Left cardiac atrium (tissue), 4 donors: ENCODE data around the gene MEF2A. TPM values are rescaled to one million over a fixed set of nuclear protein-coding genes. Genes with fewer than 3 reads are reported as not detected.

Experiments
- ATAC-seq, 2 donors: fragments of 200-7000 bp; cut with Tn5 transposase; one replicate each; pipeline ENCODE4 v1.9.1; 2020; ENCODE audit warnings: mild to moderate bottlenecking in 2 of 2, moderate library complexity in 2 of 2
- DNase-seq: peaks from one replicate; pipeline ENCODE4 v3.0.0-alpha.2; 2020
- intact Hi-C, 2 donors: fragments of 100-400 bp; cut with DNase I; formaldehyde crosslinking; loops; one replicate each; pipeline versions ENCODE4 v1.14.1 to v1.15.1; 2022 to 2023
- total RNA-seq, 2 donors: library from RNA; stranded (reverse); fragmentation: NEBNext Ultra II Directional; extraction: Animal tissue kit (Norgen Biotek cat#: 25700); gene quantifications; one replicate each; pipeline ENCODE4 v1.2.1, GENCODE V29; 2021
- donor health status: DM: no; HTN: yes; CAD: no.
- donor health status: DM: no; HTN: yes; CAD: no; lungs with severe emphysema.
- donor health status: DM: yes; HTN: yes; CAD: no.
- donor health status: Dilated cardiomyopathy.

Gene MEF2A
- total RNA-seq, 2 donors from 2014 or later: 96.0 to 145 TPM

- ATAC-seq: peak; percentile 41 to 53
- DNase-seq: no peak
- intact Hi-C loops: no loop called here
Observed at GRCh38 chr15:99593070-99593469, 27.3 kb downstream of the MEF2A start.

- intact Hi-C loops: no loop called here
- no peak for ATAC-seq
Observed at GRCh38 chr15:99594916-99595315, 29.1 kb downstream of the MEF2A start.

GRCh38 chr15:99598296-99598695, 32.5 kb downstream of the MEF2A start:
- intact Hi-C loops: no loop called here
- no peak for ATAC-seq
- no peak for DNase-seq

More at GRCh38 chr15:99594916-99595315, 29.1 kb downstream of the MEF2A start:
- no peak for DNase-seq

- intact Hi-C loops: no loop called here
- no peak for ATAC-seq
- no peak for DNase-seq
Observed at GRCh38 chr15:99603828-99604227, 38.0 kb downstream of the MEF2A start.

GRCh38 chr15:99604865-99605264, 39.1 kb downstream of the MEF2A start:
- DNase-seq: no peak
- intact Hi-C loops: no loop called here
- no peak for ATAC-seq

- ATAC-seq: peak in 1 of 2 donors; percentile 52
- intact Hi-C loops: no loop called here
- DNase-seq: no peak
Observed at GRCh38 chr15:99605490-99605931, 39.7 kb downstream of the MEF2A start.

- intact Hi-C loops: no loop called here
- DNase-seq (no peak), ATAC-seq (no peak)
Observed at GRCh38 chr15:99605990-99606389, 40.2 kb downstream of the MEF2A start.

GRCh38 chr15:99606646-99607045, 40.9 kb downstream of the MEF2A start:
- intact Hi-C loops: no loop called here

GRCh38 chr15:99613481-99613880, 47.7 kb downstream of the MEF2A start:
- intact Hi-C loops: no loop called here
- ATAC-seq (no peak), DNase-seq (no peak)

More at GRCh38 chr15:99606646-99607045, 40.9 kb downstream of the MEF2A start:
- DNase-seq (no peak), ATAC-seq (no peak)

GRCh38 chr15:99613887-99614647, 48.3 kb downstream of the MEF2A start:
- ATAC-seq: peak; percentile 21 to 67
- intact Hi-C loops: no loop called here

GRCh38 chr15:99614749-99615288, 49.0 kb downstream of the MEF2A start:
- intact Hi-C loops: no loop called here
- peak; percentile 65 to 75 for ATAC-seq
- no peak for DNase-seq

More at GRCh38 chr15:99613887-99614647, 48.3 kb downstream of the MEF2A start:
- DNase-seq: no peak

- no peak for DNase-seq
- ATAC-seq: no peak
- intact Hi-C loops: no loop called here
Observed at GRCh38 chr15:99615460-99615859, 49.7 kb downstream of the MEF2A start.

- DNase-seq (no peak), ATAC-seq (no peak)
- intact Hi-C loops: no loop called here
Observed at GRCh38 chr15:99616129-99616528, 50.3 kb downstream of the MEF2A start.

GRCh38 chr15:99616773-99617342, 51.1 kb downstream of the MEF2A start:
- no peak for ATAC-seq
- DNase-seq: no peak
- intact Hi-C loops: no loop called here

- DNase-seq (no peak), ATAC-seq (peak; percentile 16 to 67)
- intact Hi-C loops: no loop called here
Observed at GRCh38 chr15:99618941-99619411, 53.2 kb downstream of the MEF2A start.

GRCh38 chr15:99619712-99620111, 53.9 kb downstream of the MEF2A start:
- intact Hi-C loops: no loop called here
- ATAC-seq (peak in 1 of 2 donors; percentile 42), DNase-seq (no peak)

- ATAC-seq (no peak), DNase-seq (no peak)
- intact Hi-C loops: no loop called here
Observed at GRCh38 chr15:99620178-99620577, 54.4 kb downstream of the MEF2A start.

GRCh38 chr15:99621767-99622166, 56.0 kb downstream of the MEF2A start:
- DNase-seq (no peak), ATAC-seq (no peak)
- intact Hi-C loops: no loop called here

GRCh38 chr15:99628374-99629001, 62.7 kb downstream of the MEF2A start:
- no peak for ATAC-seq
- DNase-seq: no peak
- intact Hi-C loops: no loop called here

GRCh38 chr15:99630607-99631131, 64.9 kb downstream of the MEF2A start:
- DNase-seq (no peak), ATAC-seq (no peak)
- intact Hi-C loops: no loop called here
